Endothelial cell of umbilical vein (primary cell): ENCODE measurements around the gene ELMOD3. TPM values are rescaled to one million over a fixed set of nuclear protein-coding genes. Genes with fewer than 3 reads are reported as not detected.

ENCODE experiments used
- BruUV-seq: library from RNA; stranded (reverse); fragments of 400-500 nt; replicated peaks from 2 replicates; lab custom pipeline; 2021; lab: Mats Ljungman, UMichigan
- CTCF ChIA-PET: fragments of 300-600, 350-600 bp; sonication (Branson Sonifier 250); formaldehyde crosslinking; loops from one replicate; lab custom pipeline; 2021; ENCODE audit warnings: antibody characterized with exemption, inconsistent platforms; lab: Charles Lee
- POLR2A ChIA-PET: fragments of 300-600, 350-600 bp; sonication (Branson Sonifier 250); formaldehyde crosslinking; loops from one replicate; lab custom pipeline; 2021; ENCODE audit warnings: antibody characterized with exemption, inconsistent platforms; lab: Charles Lee
- DNase-seq: peaks from one replicate; pipeline ENCODE4 v3.0.0-alpha.2; 2011; ENCODE audit warnings: low read depth, low spot score
- FAIRE-seq: peaks from 2 replicates; lab custom pipeline; 2011; peaks lifted over from hg19 to GRCh38; lab: Jason Lieb, UNC
- H2AFZ ChIP-seq: 2 replicates; pipeline ENCODE4 v1.6.0; 2012; ENCODE audit warnings: low read depth, low read length, control low read depth, inconsistent platforms
- H3K27ac ChIP-seq: 2 replicates; pipeline ENCODE4 v1.5.1; 2011; ENCODE audit warnings: low read depth, mild to moderate bottlenecking, control low read depth, low read length, moderate library complexity; ENCODE audit not compliant: insufficient read depth
- H3K27me3 ChIP-seq, 2 experiments: 2 replicates each; pipeline versions ENCODE4 v1.6.0 to v1.6.1; 2011; ENCODE audit warnings: low read length in 2 of 2, mixed read lengths in 1 of 2; ENCODE audit not compliant: control insufficient read depth in 2 of 2, insufficient read depth in 2 of 2
- H3K36me3 ChIP-seq, 2 experiments: 2 replicates in 1 of 2; 3 replicates in 1 of 2; pipeline ENCODE4 v1.5.1; 2011; ENCODE audit warnings: low read length in 2 of 2, mild to moderate bottlenecking in 1 of 2, moderate library complexity in 1 of 2; ENCODE audit not compliant: control insufficient read depth in 2 of 2, insufficient read depth in 2 of 2; ENCODE audit errors: extremely low read depth in 1 of 2
- H3K4me1 ChIP-seq: 3 replicates; pipeline ENCODE4 v1.5.1; 2011; ENCODE audit warnings: mild to moderate bottlenecking, low read length; ENCODE audit not compliant: control insufficient read depth, insufficient read depth; ENCODE audit errors: extremely low read depth
- H3K4me2 ChIP-seq: 2 replicates; pipeline ENCODE4 v1.6.1; 2011; ENCODE audit warnings: low read length, control low read depth, mixed read lengths; ENCODE audit not compliant: insufficient read depth
- H3K4me3 ChIP-seq, 3 experiments: fragments of 200-600 bp in 1 of 3; sonication (generic), shearing (Covaris generic) in 1 of 3; replicated peaks in 1 of 3; 2 replicates each; pipeline ENCODE4 v1.5.1; 2011 to 2016; ENCODE audit warnings: control low read depth in 3 of 3, low read length in 3 of 3, mild to moderate bottlenecking in 2 of 3, inconsistent platforms in 1 of 3, low read depth in 1 of 3, moderate library complexity in 1 of 3; ENCODE audit not compliant: insufficient read depth in 1 of 3
- H3K79me2 ChIP-seq: 2 replicates; pipeline ENCODE4 v1.6.0; 2012; ENCODE audit warnings: low read length, inconsistent platforms; ENCODE audit not compliant: control insufficient read depth, insufficient read depth
- H3K9ac ChIP-seq: replicated peaks from 2 replicates; pipeline ENCODE3; 2011; ENCODE audit warnings: low read length, control low read depth; ENCODE audit not compliant: insufficient read depth; ENCODE audit errors: extremely low read depth
- H3K9me1 ChIP-seq: replicated peaks from 3 replicates; pipeline ENCODE4 v1.6.0; 2011; ENCODE audit warnings: mild to moderate bottlenecking, low read length; ENCODE audit not compliant: control insufficient read depth, insufficient read depth; ENCODE audit errors: extremely low read depth
- H3K9me3 ChIP-seq: replicated peaks from 2 replicates; pipeline ENCODE4 v1.5.1; 2012; ENCODE audit warnings: low read length, inconsistent platforms; ENCODE audit not compliant: control insufficient read depth, insufficient read depth
- H4K20me1 ChIP-seq: replicated peaks from 2 replicates; pipeline ENCODE3; 2011; ENCODE audit warnings: mild to moderate bottlenecking, low read length; ENCODE audit not compliant: control insufficient read depth, insufficient read depth; ENCODE audit errors: extremely low read depth
- EZH2 ChIP-seq: IDR thresholded peaks from 2 replicates; pipeline ENCODE4 v1.6.1; 2012; ENCODE audit warnings: borderline replicate concordance, low read depth, mild to moderate bottlenecking, moderate library complexity, low read length, inconsistent platforms; ENCODE audit not compliant: severe bottlenecking
- FOS ChIP-seq: IDR thresholded peaks from 2 replicates; pipeline ENCODE4 v1.6.1; 2011; ENCODE audit warnings: mild to moderate bottlenecking, low read length, moderate library complexity, borderline replicate concordance; ENCODE audit not compliant: insufficient read depth
- GATA2 ChIP-seq: IDR thresholded peaks from 2 replicates; pipeline ENCODE4 v1.7.0; 2011; ENCODE audit warnings: low read depth, mild to moderate bottlenecking, moderate library complexity, mixed read lengths, low read length; ENCODE audit not compliant: insufficient read length, insufficient read depth
- JUN ChIP-seq: IDR thresholded peaks from 2 replicates; pipeline ENCODE4 v1.6.1; 2011; ENCODE audit warnings: borderline replicate concordance, low read depth; ENCODE audit not compliant: insufficient read length, insufficient read depth
- MAX ChIP-seq: IDR thresholded peaks from 2 replicates; pipeline ENCODE4 v1.6.1; 2011; ENCODE audit not compliant: insufficient read depth, insufficient read length
- MYC ChIP-seq: IDR thresholded peaks from one replicate; pipeline ENCODE4 v1.6.1; 2011; ENCODE audit warnings: mild to moderate bottlenecking, low read depth, low read length
- POLR2A ChIP-seq: IDR thresholded peaks from 2 replicates; pipeline ENCODE4 v1.6.1; 2012; ENCODE audit warnings: low read depth, mild to moderate bottlenecking, control low read depth, low read length
- POLR2AphosphoS5 ChIP-seq: IDR thresholded peaks from 2 replicates; pipeline ENCODE4 v1.6.1; 2012; ENCODE audit warnings: low read depth, mild to moderate bottlenecking, control low read depth, low read length, moderate library complexity; ENCODE audit not compliant: insufficient read depth
- dilution Hi-C: fragments of 300-500 bp; cut with MboI; formaldehyde crosslinking; loops from one replicate; pipeline ENCODE4 v1.15.0; 2019; ENCODE audit warnings: low sequenced_read_pairs; ENCODE audit not compliant: extremely low pct_ligation_motif_present
- intact Hi-C: fragments of 100-400 bp; cut with micrococcal nuclease; formaldehyde crosslinking; loops from one replicate; pipeline ENCODE4 v1.10.0; 2022
- polyA plus RNA-seq, 4 experiments: library from polyadenylated mRNA; depleted of rRNA in 3 of 4; stranded (reverse) in 3 of 4; unstranded in 1 of 4; fragments of >200 nt; gene quantifications; 2 replicates each; pipeline versions ENCODE4 v1.2.1 to v1.2.3, GENCODE V29; 2011 to 2012; ENCODE audit warnings: missing spikeins in 1 of 4
- total RNA-seq: library from RNA; stranded (reverse); gene quantifications from 2 replicates; pipeline ENCODE4 v1.2.3, GENCODE V29; 2021
- TF ChIP-seq, protein P1 (sequence below), 2 donors: IDR thresholded peaks; 1 replicate in 1 of 2; 2 replicates in 1 of 2; pipeline ENCODE4 v1.5.1; 2011; ENCODE audit warnings: low read length in 2 of 2, mild to moderate bottlenecking in 2 of 2, moderate library complexity in 2 of 2, control low read depth in 1 of 2, inconsistent platforms in 1 of 2, low read depth in 1 of 2; ENCODE audit not compliant: insufficient read depth in 1 of 2; ENCODE audit errors: extremely low read depth in 1 of 2

The ELMOD3 gene
- total and polyA plus RNA-seq, 2 donors (not counting 3 experiments of a cell fraction or from before 2014, with no cell fraction given) = 12.3 to 22.0 TPM

GRCh38 chr2:85422072-85422457 lies 67.5 kb downstream of the ELMOD3 start:
- Histone ChIP-seq H3K79me2 (no peaks in the 10 kb centered on the region), H3K9me1 (no peaks in the 10 kb centered on the region), H3K9ac (no peak overlapping the region), H3K4me2 (no peak overlapping the region), H3K27me3 (no peaks in the 10 kb centered on the region), H4K20me1 (no peaks in the 10 kb centered on the region), H3K27ac (no peak overlapping the region), H3K4me3 (no peak overlapping the region), H3K36me3 (no peaks in the 10 kb centered on the region), H3K9me3 (no peaks in the 10 kb centered on the region), H2AFZ (no peak overlapping the region), H3K4me1 (peaks cover 9% of the 10 kb centered on the region)
- DNase-seq (no peak), FAIRE-seq (no peak)
- intact Hi-C loops = loop anchor here (5.0 kb wide), 2 partner anchors 180 to 195 kb away; partner anchors contain the start of genes TMEM150A and USP39
- dilution Hi-C loops = no loop called here
- no TSS peak for BruUV-seq
- TF ChIP-seq GATA2 (no peak), MAX (no peak), POLR2A (no peak), FOS (no peak), JUN (no peak), POLR2AphosphoS5 (no peak), EZH2 (no peak)
- ChIA-PET POLR2A (interaction anchor here (1.1 to 4.5 kb wide), 2 partner anchors 117 to 125 kb away, joined by 3 to 41 read pairs; partner anchors contain the start of gene MAT2A), CTCF (interaction anchor here (1.0 to 7.7 kb wide), 5 partner anchors 14 to 129 kb away, joined by 3 to 236 read pairs (median 4); partner anchors contain the start of gene MAT2A)

DNA sequence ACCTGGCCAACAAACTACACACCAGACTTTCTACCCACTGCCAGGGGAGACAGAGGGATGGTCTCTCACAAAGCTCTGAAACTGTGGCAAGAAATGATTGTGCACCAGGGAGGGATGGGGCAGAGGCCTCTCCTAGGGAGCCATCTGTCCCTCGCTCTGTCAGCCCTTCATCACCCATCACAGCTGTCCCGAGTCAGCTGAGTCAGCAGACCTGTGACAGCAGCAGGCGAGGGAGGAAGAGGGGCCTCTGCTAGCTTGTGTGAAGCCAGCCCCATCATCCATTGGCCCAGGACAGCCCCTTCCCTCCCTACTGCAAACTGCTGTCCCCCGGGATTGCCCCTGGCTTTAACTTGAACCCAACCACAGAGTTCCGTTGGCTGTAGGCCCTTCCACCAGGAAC lies 69.0 kb downstream of the ELMOD3 start:
- Histone ChIP-seq H3K4me2 (no peak overlapping the region), H3K4me1 (peaks cover 9% of the 10 kb centered on the region), H2AFZ (no peak overlapping the region), H3K79me2 (no peaks in the 10 kb centered on the region), H3K27ac (no peak overlapping the region), H3K9me1 (no peaks in the 10 kb centered on the region), H3K36me3 (no peaks in the 10 kb centered on the region), H3K27me3 (no peaks in the 10 kb centered on the region), H4K20me1 (no peaks in the 10 kb centered on the region), H3K4me3 (no peak overlapping the region), H3K9me3 (no peaks in the 10 kb centered on the region), H3K9ac (no peak overlapping the region)
- intact Hi-C loops = loop anchor here (5.0 kb wide), 2 partner anchors 179 to 194 kb away; partner anchors contain the start of genes TMEM150A and USP39
- no TSS peak for BruUV-seq
- DNase-seq (no peak), FAIRE-seq (no peak)
- CTCF ChIA-PET = interaction anchor here (1.2 to 7.7 kb wide), 3 partner anchors 49 to 128 kb away, joined by 3 to 236 read pairs (median 5); partner anchors contain the start of gene MAT2A
- POLR2A ChIA-PET = interaction anchor here (2.7 kb wide), 1 partner anchor 115 kb away, joined by 8 read pairs; the partner anchor contains the start of gene MAT2A
- dilution Hi-C loops = no loop called here
- no peak for TF ChIP-seq GATA2
- TF ChIP-seq MAX = no peak
- no peak for TF ChIP-seq POLR2A
- TF ChIP-seq JUN = no peak
- TF ChIP-seq MYC = no peak
- TF ChIP-seq, protein P1, sequence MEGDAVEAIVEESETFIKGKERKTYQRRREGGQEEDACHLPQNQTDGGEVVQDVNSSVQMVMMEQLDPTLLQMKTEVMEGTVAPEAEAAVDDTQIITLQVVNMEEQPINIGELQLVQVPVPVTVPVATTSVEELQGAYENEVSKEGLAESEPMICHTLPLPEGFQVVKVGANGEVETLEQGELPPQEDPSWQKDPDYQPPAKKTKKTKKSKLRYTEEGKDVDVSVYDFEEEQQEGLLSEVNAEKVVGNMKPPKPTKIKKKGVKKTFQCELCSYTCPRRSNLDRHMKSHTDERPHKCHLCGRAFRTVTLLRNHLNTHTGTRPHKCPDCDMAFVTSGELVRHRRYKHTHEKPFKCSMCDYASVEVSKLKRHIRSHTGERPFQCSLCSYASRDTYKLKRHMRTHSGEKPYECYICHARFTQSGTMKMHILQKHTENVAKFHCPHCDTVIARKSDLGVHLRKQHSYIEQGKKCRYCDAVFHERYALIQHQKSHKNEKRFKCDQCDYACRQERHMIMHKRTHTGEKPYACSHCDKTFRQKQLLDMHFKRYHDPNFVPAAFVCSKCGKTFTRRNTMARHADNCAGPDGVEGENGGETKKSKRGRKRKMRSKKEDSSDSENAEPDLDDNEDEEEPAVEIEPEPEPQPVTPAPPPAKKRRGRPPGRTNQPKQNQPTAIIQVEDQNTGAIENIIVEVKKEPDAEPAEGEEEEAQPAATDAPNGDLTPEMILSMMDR (IDR thresholded peaks at IDR 0.05; ENCODE audit: extremely low read depth in 1 of 2, insufficient read depth in 1 of 2, low read depth in 1 of 2, low read length in 2 of 2) = no peak
- no peak for TF ChIP-seq POLR2AphosphoS5
- no peak for TF ChIP-seq FOS
- no peak for TF ChIP-seq EZH2
